B cell (primary cell): ENCODE data around the gene PAX3. TPM values are rescaled to one million over a fixed set of nuclear protein-coding genes. Genes with fewer than 3 reads are reported as not detected.

Source experiments
- ATAC-seq: fragments of 200-7000 bp; cut with Tn5 transposase; one replicate; pipeline ENCODE4 v1.10.0; 2021; ENCODE audit warnings: low read depth, mild to moderate bottlenecking, moderate number of reproducible peaks, moderate library complexity
- CTCF ChIA-PET: fragments of 350-600 bp; sonication (Branson Sonifier 250); formaldehyde crosslinking; loops from one replicate; lab custom pipeline; 2021; ENCODE audit warnings: antibody characterized with exemption, inconsistent platforms; lab: Charles Lee
- POLR2A ChIA-PET: fragments of 350-600 bp; sonication (Branson Sonifier 250); formaldehyde crosslinking; loops from one replicate; lab custom pipeline; 2021; ENCODE audit warnings: antibody characterized with exemption; lab: Charles Lee
- DNase-seq: peaks from one replicate; pipeline ENCODE4 v3.0.0; 2013
- H2AFZ ChIP-seq: 2 replicates; pipeline ENCODE4 v1.6.1; 2012; ENCODE audit warnings: mild to moderate bottlenecking, low read depth, low read length; ENCODE audit not compliant: insufficient read depth, poor library complexity, severe bottlenecking
- H3K27ac ChIP-seq, 2 donors: 1 replicate in 1 of 2; 2 replicates in 1 of 2; pipeline ENCODE4 v1.5.1; 2012 to 2013; ENCODE audit warnings: low read length in 2 of 2, mild to moderate bottlenecking in 2 of 2, moderate library complexity in 1 of 2
- H3K27me3 ChIP-seq, 4 experiments: fragments of 200-600 bp in 1 of 4; sonication (generic) in 1 of 4; replicated peaks in 1 of 4; 1 replicate in 2 of 4; 2 replicates in 2 of 4; pipeline versions ENCODE4 v1.6.1 to v1.7.0; 2013 to 2016; ENCODE audit warnings: low read length in 3 of 4, mild to moderate bottlenecking in 2 of 4, mixed read lengths in 1 of 4, moderate library complexity in 1 of 4; ENCODE audit not compliant: insufficient read depth in 4 of 4, control insufficient read depth in 3 of 4; ENCODE audit errors: control extremely low read depth in 1 of 4
- H3K36me3 ChIP-seq, 2 experiments: replicated peaks in 1 of 2; 1 replicate in 1 of 2; 2 replicates in 1 of 2; pipeline versions ENCODE4 v1.6.1 to v1.7.1; 2013; ENCODE audit warnings: low read length in 1 of 2; ENCODE audit not compliant: insufficient read depth in 2 of 2, control insufficient read depth in 1 of 2; ENCODE audit errors: control extremely low read depth in 1 of 2, extremely low read depth in 1 of 2
- H3K4me1 ChIP-seq, 2 donors: fragments of 200-600 bp in 1 of 2; sonication (generic) in 1 of 2; 1 replicate in 1 of 2; 2 replicates in 1 of 2; pipeline versions ENCODE4 v1.5.1 to v1.6.1; 2013 to 2017; ENCODE audit warnings: low read length in 2 of 2; ENCODE audit not compliant: control insufficient read depth in 2 of 2, insufficient read depth in 2 of 2
- H3K4me2 ChIP-seq: replicated peaks from 2 replicates; pipeline ENCODE3; 2012; ENCODE audit warnings: mild to moderate bottlenecking, low read depth, low read length; ENCODE audit not compliant: poor library complexity, severe bottlenecking
- H3K4me3 ChIP-seq, 5 experiments: fragments of 200-600 bp in 1 of 5; sonication (generic) in 1 of 5; 1 replicate in 3 of 5; 2 replicates in 2 of 5; pipeline versions ENCODE4 v1.5.1 to v1.7.0; 2011 to 2016; ENCODE audit warnings: low read length in 4 of 5, mild to moderate bottlenecking in 4 of 5, low read depth in 2 of 5, control low read depth in 1 of 5, moderate library complexity in 1 of 5; ENCODE audit not compliant: insufficient read depth in 1 of 5; ENCODE audit errors: control extremely low read depth in 1 of 5, extremely low read depth in 1 of 5
- H3K79me2 ChIP-seq: fragments of 200-600 bp; sonication (generic); one replicate; pipeline ENCODE4 v1.6.0; 2016; ENCODE audit warnings: low read length; ENCODE audit not compliant: control insufficient read depth, insufficient read depth
- H3K9ac ChIP-seq: fragments of 200-600 bp; sonication (generic); 2 replicates; pipeline ENCODE4 v1.6.1; 2017; ENCODE audit warnings: mild to moderate bottlenecking, low read length, moderate library complexity
- H3K9me3 ChIP-seq, 3 donors: one replicate each; pipeline versions ENCODE4 v1.6.1 to v1.7.1; 2013; ENCODE audit warnings: low read length in 2 of 3; ENCODE audit not compliant: control insufficient read depth in 2 of 3, insufficient read depth in 1 of 3; ENCODE audit errors: control extremely low read depth in 1 of 3
- H4K20me1 ChIP-seq: 2 replicates; pipeline ENCODE4 v1.6.0; 2012; ENCODE audit warnings: mild to moderate bottlenecking, low read length; ENCODE audit not compliant: insufficient read depth, control insufficient read depth, poor library complexity, severe bottlenecking
- H3K27ac Mint-ChIP-seq: one replicate; pipeline ENCODE4 v1.8.0; 2021; ENCODE audit warnings: mixed read lengths
- H3K27me3 Mint-ChIP-seq: one replicate; pipeline ENCODE4 v1.8.0; 2021; ENCODE audit warnings: mixed read lengths
- H3K4me1 Mint-ChIP-seq: one replicate; pipeline ENCODE4 v1.8.0; 2021; ENCODE audit warnings: mixed read lengths
- H3K4me3 Mint-ChIP-seq: one replicate; pipeline ENCODE4 v1.8.0; 2021; ENCODE audit warnings: mixed read lengths
- H3K9me3 Mint-ChIP-seq: one replicate; pipeline ENCODE4 v1.8.0; 2022; ENCODE audit warnings: mixed read lengths; ENCODE audit not compliant: insufficient read depth
- CTCF ChIP-seq: fragments of 200-600 bp; IDR thresholded peaks from one replicate; pipeline ENCODE4 v1.8.0; 2022; ENCODE audit warnings: antibody characterized with exemption, mild to moderate bottlenecking
- EZH2 ChIP-seq: IDR thresholded peaks from 2 replicates; pipeline ENCODE4 v1.6.1; 2012; ENCODE audit warnings: borderline replicate concordance, low read depth, mild to moderate bottlenecking, moderate library complexity, low read length; ENCODE audit not compliant: insufficient read depth, poor library complexity, severe bottlenecking
- WGBS: methylation state at CpG from one replicate; pipeline ENCODE4 v1.1.5; 2013; ENCODE audit warnings: missing lambda C conversion rate; ENCODE audit not compliant: insufficient coverage; 5-methylcytosine and 5-hydroxymethylcytosine counted together
- intact Hi-C: fragments of 100-400 bp; cut with micrococcal nuclease; formaldehyde crosslinking; loops from one replicate; pipeline ENCODE4 v1.10.0; 2022
- polyA plus RNA-seq: library from polyadenylated mRNA; depleted of rRNA; stranded (reverse); fragments of >200 nt; gene quantifications from 2 replicates; pipeline ENCODE4 v1.2.3, GENCODE V29; 2012
- total RNA-seq, 2 donors: library from RNA; stranded (reverse); fragments of 120-200 nt in 1 of 2; gene quantifications; 1 replicate in 1 of 2; 2 replicates in 1 of 2; pipeline versions ENCODE4 v1.2.3 to v1.2.4, GENCODE V29; 2013 to 2022

PAX3 gene
- total and polyA plus RNA-seq, 2 donors (not counting 1 experiment from before 2014, with no cell fraction given) = not detected

DNA sequence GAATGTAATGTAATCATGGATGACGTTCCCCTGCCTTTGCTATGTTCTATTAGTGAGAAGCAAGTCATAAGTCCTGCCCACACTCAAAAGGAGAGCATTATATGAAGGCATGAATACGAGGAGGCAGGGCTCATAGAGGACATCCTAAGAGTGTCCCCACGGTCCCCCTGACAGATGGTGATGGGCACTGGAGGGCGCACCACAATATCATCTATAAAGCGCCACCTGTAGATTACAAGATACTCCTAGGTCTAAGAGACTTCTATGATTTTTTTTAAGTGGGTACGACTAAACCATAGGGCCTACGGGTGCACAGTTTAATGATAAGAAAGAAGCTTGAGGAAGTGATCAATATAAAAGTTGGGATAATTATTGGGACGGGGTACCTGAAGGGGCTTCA is 131.0 kb downstream of the PAX3 start:
- H4K20me1 ChIP-seq = no peaks in the 10 kb centered on the region
- no peak overlapping the region for H2AFZ ChIP-seq
- DNase-seq (no peak), ATAC-seq (no peak)
- H3K79me2 ChIP-seq = no peaks in the 10 kb centered on the region
- Mint-ChIP-seq H3K4me1 (no peaks in the 10 kb centered on the region), H3K4me3 (no peak overlapping the region), H3K27ac (no peak overlapping the region), H3K27me3 (no peaks in the 10 kb centered on the region), H3K9me3 (no peaks in the 10 kb centered on the region)
- H3K4me1 ChIP-seq = no peaks in the 10 kb centered on the region
- intact Hi-C loops = no loop called here
- H3K36me3 ChIP-seq = no peaks in the 10 kb centered on the region
- ChIA-PET POLR2A (no interaction called here), CTCF (no interaction called here)
- no peak overlapping the region for H3K4me3 ChIP-seq
- no peak overlapping the region for H3K9ac ChIP-seq
- no peaks in the 10 kb centered on the region for H3K27me3 ChIP-seq
- 80% methylated on average over 1 of the region's 8 CpGs for WGBS
- peaks cover 0 to 3% (median 0%) of the 10 kb centered on the region in 3 donors for H3K9me3 ChIP-seq
- H3K4me2 ChIP-seq = no peak overlapping the region
- no peak for TF ChIP-seq EZH2
- TF ChIP-seq CTCF = no peak
- H3K27ac ChIP-seq = no peak overlapping the region

GRCh38 chr2:222160944-222161343 is 137.9 kb downstream of the PAX3 start:
- Histone ChIP-seq H3K9me3 (peaks cover 0 to 3% (median 0%) of the 10 kb centered on the region in 3 donors), H3K27ac (no peak overlapping the region), H3K9ac (no peak overlapping the region), H3K27me3 (no peaks in the 10 kb centered on the region), H3K36me3 (no peaks in the 10 kb centered on the region), H3K4me3 (no peak overlapping the region), H3K79me2 (no peaks in the 10 kb centered on the region), H4K20me1 (no peaks in the 10 kb centered on the region), H3K4me2 (no peak overlapping the region), H2AFZ (no peak overlapping the region), H3K4me1 (no peaks in the 10 kb centered on the region)
- H3K27me3 Mint-ChIP-seq = peaks cover 3% of the 10 kb centered on the region
- no peaks in the 10 kb centered on the region for H3K9me3 Mint-ChIP-seq
- POLR2A ChIA-PET = no interaction called here
- TF ChIP-seq CTCF (no peak), EZH2 (no peak)
- DNase-seq = no peak
- no CpG with 5 or more reads among the region's 5 CpGs for WGBS
- no peak overlapping the region for H3K4me3 Mint-ChIP-seq
- H3K27ac Mint-ChIP-seq = no peak overlapping the region
- intact Hi-C loops = no loop called here
- H3K4me1 Mint-ChIP-seq = no peaks in the 10 kb centered on the region
- CTCF ChIA-PET = no interaction called here
- ATAC-seq = no peak
